H1 (cell line): Measurements from ENCODE around the gene SCN1B. TPM values are rescaled to one million over a fixed set of nuclear protein-coding genes. Genes with fewer than 3 reads are reported as not detected.
A peak's percentile ranks its signal among the peaks of the same experiment; 100 is the strongest.

Experiments used
- CTCF ChIA-PET: fragments of 300-600 bp; sonication (Branson Sonifier 250); formaldehyde crosslinking; loops from one replicate; lab custom pipeline; 2021; ENCODE audit not compliant: partially characterized antibody; lab: Charles Lee
- POLR2A ChIA-PET: fragments of 300-600 bp; sonication (Branson Sonifier 250); formaldehyde crosslinking; loops from one replicate; lab custom pipeline; 2021; ENCODE audit warnings: inconsistent platforms; ENCODE audit not compliant: partially characterized antibody; lab: Charles Lee
- DNase-seq, 2 experiments: peaks; one replicate each; pipeline versions ENCODE4 v3.0.0 to v3.0.0-alpha.2; 2010 to 2022; ENCODE audit warnings: low spot score in 2 of 2, low read depth in 1 of 2, mixed read lengths in 1 of 2
- FAIRE-seq: peaks from 2 replicates; lab custom pipeline; 2011; peaks lifted over from hg19 to GRCh38; lab: Jason Lieb, UNC
- H2AFZ ChIP-seq: 2 replicates; pipeline ENCODE4 v1.8.1; 2012; ENCODE audit warnings: low read length, inconsistent platforms
- H2AK5ac ChIP-seq: 2 replicates; pipeline ENCODE4 v1.6.1; 2013; ENCODE audit warnings: low read depth, low read length
- H2BK120ac ChIP-seq: replicated peaks from 2 replicates; pipeline ENCODE3; 2013; ENCODE audit warnings: low read depth, low read length, inconsistent platforms
- H2BK12ac ChIP-seq: 2 replicates; pipeline ENCODE4 v1.6.1; 2013; ENCODE audit warnings: low read depth, low read length
- H2BK15ac ChIP-seq: 2 replicates; pipeline ENCODE4 v1.6.1; 2013; ENCODE audit warnings: low read length
- H2BK20ac ChIP-seq: 2 replicates; pipeline ENCODE4 v1.6.1; 2013; ENCODE audit warnings: low read length
- H2BK5ac ChIP-seq: 2 replicates; pipeline ENCODE4 v1.6.1; 2013; ENCODE audit warnings: low read depth, low read length
- H3K14ac ChIP-seq: 2 replicates; pipeline ENCODE4 v1.6.1; 2013; ENCODE audit warnings: inconsistent platforms; ENCODE audit not compliant: insufficient read length
- H3K18ac ChIP-seq: 2 replicates; pipeline ENCODE4 v1.6.1; 2013; ENCODE audit warnings: low read length; ENCODE audit errors: extremely low read depth
- H3K23ac ChIP-seq: 2 replicates; pipeline ENCODE4 v1.6.1; 2013; ENCODE audit warnings: inconsistent platforms; ENCODE audit not compliant: insufficient read length
- H3K23me2 ChIP-seq: 2 replicates; pipeline ENCODE4 v1.6.1; 2013; ENCODE audit warnings: low read depth, low read length
- H3K27ac ChIP-seq: 2 replicates; pipeline ENCODE4 v1.6.1; 2011; ENCODE audit warnings: low read depth, low read length, inconsistent platforms
- H3K27me3 ChIP-seq, 4 experiments: replicated peaks in 1 of 4; 1 replicate in 1 of 4; 2 replicates in 3 of 4; pipeline versions ENCODE4 v1.6.1 to v1.8.1; 2011 to 2013; ENCODE audit warnings: low read length in 3 of 4, mild to moderate bottlenecking in 3 of 4, inconsistent platforms in 2 of 4, mixed read lengths in 2 of 4, moderate library complexity in 1 of 4; ENCODE audit not compliant: control insufficient read depth in 3 of 4, insufficient read depth in 3 of 4; ENCODE audit errors: extremely low read depth in 1 of 4
- H3K36me3 ChIP-seq, 4 experiments: 2 replicates each; pipeline versions ENCODE4 v1.6.1 to v1.8.1; 2011 to 2013; ENCODE audit warnings: mild to moderate bottlenecking in 4 of 4, low read length in 3 of 4, moderate library complexity in 2 of 4, control low read depth in 1 of 4, inconsistent platforms in 1 of 4; ENCODE audit not compliant: insufficient read depth in 4 of 4, control insufficient read depth in 2 of 4
- H3K4ac ChIP-seq: replicated peaks from 2 replicates; pipeline ENCODE3; 2013; ENCODE audit warnings: low read length, low read depth, mixed read lengths, inconsistent platforms; ENCODE audit not compliant: insufficient read length
- H3K4me1 ChIP-seq, 4 experiments: replicated peaks in 1 of 4; 1 replicate in 1 of 4; 2 replicates in 3 of 4; pipeline versions ENCODE4 v1.6.1 to v1.8.1; 2011 to 2013; ENCODE audit warnings: low read length in 3 of 4, inconsistent platforms in 2 of 4, mixed read lengths in 1 of 4; ENCODE audit not compliant: insufficient read depth in 4 of 4, control insufficient read depth in 3 of 4
- H3K4me2 ChIP-seq, 2 experiments: 2 replicates each; pipeline versions ENCODE4 v1.6.1 to v1.8.1; 2011 to 2013; ENCODE audit warnings: low read depth in 2 of 2, low read length in 2 of 2, control low read depth in 1 of 2, inconsistent platforms in 1 of 2, mild to moderate bottlenecking in 1 of 2; ENCODE audit not compliant: insufficient read depth in 1 of 2
- H3K4me3 ChIP-seq, 4 experiments: fragments of 200-600, 300-600 bp in 1 of 4; sonication (generic), shearing (Covaris generic), sonication (Bioruptor Twin) in 1 of 4; 2 replicates each; pipeline versions ENCODE4 v1.5.1 to v1.8.1; 2011 to 2016; ENCODE audit warnings: low read length in 4 of 4, low read depth in 3 of 4, control low read depth in 2 of 4, inconsistent platforms in 2 of 4, mild to moderate bottlenecking in 2 of 4, mixed read lengths in 1 of 4, moderate library complexity in 1 of 4; ENCODE audit not compliant: insufficient read depth in 2 of 4; ENCODE audit errors: extremely low read depth in 1 of 4
- H3K56ac ChIP-seq: replicated peaks from 2 replicates; pipeline ENCODE3; 2013; ENCODE audit warnings: low read depth, mild to moderate bottlenecking, mixed read lengths, low read length, inconsistent platforms; ENCODE audit not compliant: insufficient read length
- H3K79me1 ChIP-seq: 2 replicates; pipeline ENCODE4 v1.6.1; 2013; ENCODE audit warnings: low read depth, low read length, control low read depth
- H3K79me2 ChIP-seq, 2 experiments: 2 replicates each; pipeline versions ENCODE4 v1.6.1 to v1.8.1; 2012 to 2013; ENCODE audit warnings: low read length in 2 of 2, mild to moderate bottlenecking in 2 of 2, inconsistent platforms in 1 of 2; ENCODE audit not compliant: insufficient read depth in 2 of 2, control insufficient read depth in 1 of 2
- H3K9ac ChIP-seq, 4 experiments: replicated peaks in 1 of 4; 1 replicate in 1 of 4; 2 replicates in 3 of 4; pipeline versions ENCODE4 v1.6.1 to v1.8.1; 2011 to 2013; ENCODE audit warnings: low read depth in 3 of 4, low read length in 3 of 4, control low read depth in 2 of 4, mild to moderate bottlenecking in 2 of 4, moderate library complexity in 2 of 4, inconsistent platforms in 1 of 4; ENCODE audit errors: extremely low read depth in 1 of 4
- H3K9me3 ChIP-seq, 2 experiments: 2 replicates each; pipeline versions ENCODE4 v1.6.1 to v1.8.1; 2012 to 2013; ENCODE audit warnings: mild to moderate bottlenecking in 2 of 2, moderate library complexity in 2 of 2, control low read depth in 1 of 2, inconsistent platforms in 1 of 2, low read depth in 1 of 2, low read length in 1 of 2, mixed read lengths in 1 of 2; ENCODE audit not compliant: insufficient read depth in 2 of 2
- H4K20me1 ChIP-seq, 2 experiments: replicated peaks in 1 of 2; 2 replicates each; pipeline versions ENCODE3 to v1.8.1; 2011 to 2013; ENCODE audit warnings: inconsistent platforms in 2 of 2, low read length in 2 of 2, mild to moderate bottlenecking in 1 of 2; ENCODE audit not compliant: insufficient read depth in 2 of 2, control insufficient read depth in 1 of 2
- H4K5ac ChIP-seq: 2 replicates; pipeline ENCODE4 v1.6.1; 2013; ENCODE audit warnings: low read length, low read depth, mixed read lengths, inconsistent platforms; ENCODE audit not compliant: insufficient read length
- H4K8ac ChIP-seq: 2 replicates; pipeline ENCODE4 v1.8.0; 2013; ENCODE audit warnings: mild to moderate bottlenecking, moderate library complexity, low read length, inconsistent platforms; ENCODE audit not compliant: insufficient read depth; ENCODE audit errors: extremely low read depth
- H4K91ac ChIP-seq: replicated peaks from 2 replicates; pipeline ENCODE3; 2013; ENCODE audit warnings: low read length, mixed read lengths, inconsistent platforms; ENCODE audit not compliant: insufficient read length
- CHD2 ChIP-seq: IDR thresholded peaks from 2 replicates; pipeline ENCODE4 v1.6.1; 2012; ENCODE audit warnings: low read length, improper control_type of control experiment
- CTBP2 ChIP-seq: IDR thresholded peaks from 2 replicates; pipeline ENCODE4 v1.7.0; 2011; ENCODE audit warnings: borderline replicate concordance, mild to moderate bottlenecking, moderate library complexity, mixed read lengths, low read length; ENCODE audit not compliant: insufficient read depth, insufficient read length
- JUN ChIP-seq: IDR thresholded peaks from 2 replicates; pipeline ENCODE4 v1.6.1; 2011; ENCODE audit warnings: low read depth, mild to moderate bottlenecking, improper control_type of control experiment, low read length
- MAFK ChIP-seq: IDR thresholded peaks from 2 replicates; pipeline ENCODE4 v1.6.1; 2012; ENCODE audit warnings: low read depth, mild to moderate bottlenecking, improper control_type of control experiment, low read length
- POLR2AphosphoS5 ChIP-seq: IDR thresholded peaks from 2 replicates; pipeline ENCODE4 v1.6.1; 2011; ENCODE audit warnings: low read depth, low read length
- POU5F1 ChIP-seq: IDR thresholded peaks from 2 replicates; pipeline ENCODE4 v1.6.1; 2011; ENCODE audit warnings: low read depth, mild to moderate bottlenecking, low read length, moderate library complexity
- RBBP5 ChIP-seq: IDR thresholded peaks from 2 replicates; pipeline ENCODE4 v1.7.1; 2012; ENCODE audit warnings: low read depth, mild to moderate bottlenecking, inconsistent platforms, low read length, moderate library complexity, borderline replicate concordance
- SIN3A ChIP-seq, 2 experiments: IDR thresholded peaks in 1 of 2; conservative IDR thresholded peaks in 1 of 2; 2 replicates each; pipeline ENCODE4 v1.6.1; 2011 to 2012; ENCODE audit warnings: low read length in 2 of 2, improper control_type of control experiment in 1 of 2, low read depth in 1 of 2, mild to moderate bottlenecking in 1 of 2
- SP2 ChIP-seq: IDR thresholded peaks from 2 replicates; pipeline ENCODE4 v1.6.1; 2012; ENCODE audit warnings: mild to moderate bottlenecking, low read length, inconsistent platforms
- SRF ChIP-seq: IDR thresholded peaks from 2 replicates; pipeline ENCODE4 v1.6.1; 2011; ENCODE audit warnings: mild to moderate bottlenecking, low read depth, low read length, moderate library complexity
- TCF12 ChIP-seq: IDR thresholded peaks from 2 replicates; pipeline ENCODE4 v1.6.1; 2011; ENCODE audit warnings: low read depth, mild to moderate bottlenecking, low read length
- TEAD4 ChIP-seq: IDR thresholded peaks from 2 replicates; pipeline ENCODE4 v1.6.1; 2012; ENCODE audit warnings: low read depth, low read length, inconsistent platforms, mixed read lengths
- YY1 ChIP-seq: IDR thresholded peaks from 2 replicates; pipeline ENCODE4 v1.6.1; 2011; ENCODE audit warnings: low read depth, mild to moderate bottlenecking, low read length
- WGBS, 2 experiments: shearing (Covaris generic) in 1 of 2; methylation state at CpG; one replicate each; pipeline versions ENCODE4 v1.1.6 to v1.1.7; 2013 to 2015; ENCODE audit warnings: low lambda C conversion rate in 2 of 2, mixed read lengths in 2 of 2, inconsistent platforms in 1 of 2, low coverage in 1 of 2, missing lambda C conversion rate in 1 of 2; ENCODE audit not compliant: insufficient replicate concordance in 2 of 2, insufficient coverage in 1 of 2, insufficient read length in 1 of 2; ENCODE audit errors: extremely low coverage in 1 of 2, missing lambda C conversion rate in 1 of 2; 5-methylcytosine and 5-hydroxymethylcytosine counted together
- polyA plus RNA-seq, 7 experiments: library from polyadenylated mRNA; depleted of rRNA in 3 of 7; stranded (reverse) in 5 of 7; unstranded in 2 of 7; fragments of >200 nt in 5 of 7; fragments of 200-250 nt in 2 of 7; gene quantifications; 1 replicate in 5 of 7; 2 replicates in 1 of 7; 4 replicates in 1 of 7; pipeline versions ENCODE4 v1.2.1 to v1.2.3, GENCODE V29; 2011 to 2013; ENCODE audit warnings: missing spikeins in 2 of 7, mixed read lengths in 2 of 7
- total RNA-seq: library from RNA; stranded (reverse); fragmentation: NEBNext Ultra II Directional; extraction: Animal tissue kit (Norgen Biotek cat#: 25700); gene quantifications from 2 replicates; pipeline ENCODE4 v1.2.1, GENCODE V29; 2021
- TF ChIP-seq, protein P1 (sequence below): IDR thresholded peaks from 2 replicates; pipeline ENCODE4 v1.6.1; 2011; ENCODE audit warnings: low read depth, mild to moderate bottlenecking, low read length; ENCODE audit not compliant: insufficient read depth

SCN1B gene
- total and polyA plus RNA-seq, 2 of the 8 experiments (the other 6 are each of a cell fraction or from before 2014, with no cell fraction given): 3.1 to 3.5 TPM

DNA sequence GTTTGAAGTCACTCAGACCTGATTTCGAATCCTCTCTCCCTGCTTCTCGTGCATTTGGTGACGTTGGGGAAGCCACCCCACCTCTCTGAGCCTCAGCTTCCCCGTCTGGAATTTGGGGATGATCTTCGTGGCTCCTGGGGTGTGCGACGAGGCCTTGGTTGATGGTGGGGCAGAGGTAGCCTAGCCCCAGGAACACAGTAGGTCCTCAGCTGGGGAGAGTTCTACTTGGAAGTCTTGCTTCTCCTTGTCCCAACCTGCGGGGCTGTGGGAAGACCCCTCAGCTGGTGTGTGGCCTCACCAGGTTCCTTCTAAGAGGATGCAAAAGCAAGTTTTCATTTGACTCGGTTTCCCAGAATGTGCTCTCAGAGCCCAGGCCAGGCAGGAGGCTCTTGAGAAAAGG lies 24.4 kb downstream of the SCN1B start:
- no peak overlapping the region for H2BK120ac ChIP-seq
- no peaks in the 10 kb centered on the region for H3K23me2 ChIP-seq
- 82% methylated on average over 9 of the region's 9 CpGs; no CpG with 5 or more reads in 1 of the 2 experiments for WGBS, 2 experiments
- H4K8ac ChIP-seq: no peak overlapping the region; the same call in 1 of the 2 replicates
- H3K18ac ChIP-seq: no peak overlapping the region
- H2BK20ac ChIP-seq: peak overlapping the region; percentile 48; the same call in 1 of the 2 replicates
- H3K4me1 ChIP-seq: peaks cover 0 to 11% (median 2%) of the 10 kb centered on the region in 4 experiments; a peak in 5 of 7 replicates
- no peak overlapping the region for H3K14ac ChIP-seq
- no peak overlapping the region for H3K23ac ChIP-seq
- no peak overlapping the region for H2AFZ ChIP-seq
- H3K4me2 ChIP-seq: no peak overlapping the region
- H4K5ac ChIP-seq: no peak overlapping the region
- H3K27ac ChIP-seq: no peak overlapping the region
- H3K79me2 ChIP-seq: no peaks in the 10 kb centered on the region
- no peak overlapping the region for H3K4ac ChIP-seq
- H3K9me3 ChIP-seq: no peaks in the 10 kb centered on the region
- FAIRE-seq: no peak
- no peak for DNase-seq
- CTCF ChIA-PET: interaction anchor here (0.8 to 13.0 kb wide), 17 partner anchors 10 to 270 kb away, joined by 3 to 105 read pairs (median 6); partner anchors contain the start of gene LGI4
- peak overlapping the region; percentile 31; the same call in 1 of the 2 replicates for H2BK15ac ChIP-seq
- peaks cover 0 to 1% of the 10 kb centered on the region in 2 experiments for H4K20me1 ChIP-seq
- no peak overlapping the region for H2BK12ac ChIP-seq
- POLR2A ChIA-PET: interaction anchor here (1.1 to 3.8 kb wide), 5 partner anchors 11 to 187 kb away, joined by 3 to 18 read pairs (median 7); partner anchors contain the start of gene HPN
- H2BK5ac ChIP-seq: no peak overlapping the region
- H2AK5ac ChIP-seq: no peak overlapping the region
- H3K36me3 ChIP-seq: no peaks in the 10 kb centered on the region; a peak in 1 of 8 replicates
- H4K91ac ChIP-seq: no peak overlapping the region
- no peak overlapping the region for H3K4me3 ChIP-seq
- no peaks in the 10 kb centered on the region for H3K27me3 ChIP-seq
- H3K56ac ChIP-seq: no peak overlapping the region
- H3K79me1 ChIP-seq: no peaks in the 10 kb centered on the region
- no peak overlapping the region for H3K9ac ChIP-seq
- TF ChIP-seq MAFK: no peak
- TF ChIP-seq SRF: no peak
- TF ChIP-seq TCF12: no peak
- no peak for TF ChIP-seq YY1
- no peak for TF ChIP-seq JUN
- TF ChIP-seq POLR2AphosphoS5: no peak
- TF ChIP-seq SP2: no peak
- no peak for TF ChIP-seq POU5F1
- TF ChIP-seq TEAD4: no peak
- TF ChIP-seq CTBP2: no peak
- TF ChIP-seq, protein P1, sequence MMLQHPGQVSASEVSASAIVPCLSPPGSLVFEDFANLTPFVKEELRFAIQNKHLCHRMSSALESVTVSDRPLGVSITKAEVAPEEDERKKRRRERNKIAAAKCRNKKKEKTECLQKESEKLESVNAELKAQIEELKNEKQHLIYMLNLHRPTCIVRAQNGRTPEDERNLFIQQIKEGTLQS: no peak
- no peak for TF ChIP-seq RBBP5
- no peak for TF ChIP-seq CHD2
- no peak for TF ChIP-seq SIN3A (conservative IDR thresholded peaks at IDR 0.05 in 1 of 2, IDR thresholded peaks at IDR 0.05 in 1 of 2; ENCODE audit: low read depth in 1 of 2, low read length in 2 of 2)
